HCT116 (cell line): ENCODE measurements around the gene SCNN1B. TPM values are rescaled to one million over a fixed set of nuclear protein-coding genes. Genes with fewer than 3 reads are reported as not detected.

Experiments used
- ATAC-seq: fragments of 200-7000 bp; cut with Tn5 transposase; 2 replicates; pipeline ENCODE4 v1.9.1; 2020; ENCODE audit warnings: mild to moderate bottlenecking, moderate library complexity
- BruUV-seq: library from RNA; stranded (reverse); fragments of 400-500 nt; replicated peaks from 2 replicates; lab custom pipeline; 2021; lab: Mats Ljungman, UMichigan
- CTCF ChIA-PET: fragments of 300-600 bp; sonication (Branson Sonifier 250); formaldehyde crosslinking; loops from one replicate; lab custom pipeline; 2021; ENCODE audit warnings: antibody characterized with exemption; lab: Charles Lee
- POLR2A ChIA-PET: fragments of 300-600, 350-600 bp; sonication (Branson Sonifier 250); formaldehyde crosslinking; loops from one replicate; lab custom pipeline; 2021; ENCODE audit warnings: antibody characterized with exemption; lab: Charles Lee
- RAD21 ChIA-PET, 2 experiments: fragments of 300-600 bp; sonication (Branson Sonifier 250); formaldehyde crosslinking; loops; one replicate each; lab custom pipeline; 2023; ENCODE audit warnings: low total read pairs in 2 of 2; ENCODE audit not compliant: uncharacterized antibody in 2 of 2, unreplicated experiment in 2 of 2, low non-redundant PET in 1 of 2; lab: Charles Lee
- DNase-seq: peaks from one replicate; pipeline ENCODE4 v3.0.0-alpha.2; 2010; ENCODE audit warnings: low read depth, low spot score
- H2AFZ ChIP-seq: fragments of 200-600 bp; shearing (Covaris generic), sonication (generic); 2 replicates; pipeline ENCODE4 v1.6.1; 2017; ENCODE audit warnings: low read depth, mixed run types, mixed read lengths, antibody characterized with exemption, low read length; ENCODE audit not compliant: poor library complexity, severe bottlenecking
- H3K27ac ChIP-seq: 2 replicates; pipeline ENCODE4 v1.5.1; 2012; ENCODE audit warnings: low read depth, low read length
- H3K27me3 ChIP-seq: fragments of 200-600 bp; sonication (generic); 2 replicates; pipeline ENCODE4 v1.6.1; 2016; ENCODE audit warnings: mixed run types, low read length, mixed read lengths; ENCODE audit not compliant: insufficient read depth
- H3K36me3 ChIP-seq, 2 experiments: fragments of 200-500 bp in 1 of 2; fragments of 200-600 bp in 1 of 2; sonication (Bioruptor generic) in 1 of 2; sonication (generic) in 1 of 2; 2 replicates each; pipeline versions ENCODE4 v1.5.1 to v1.6.1; 2014 to 2016; ENCODE audit warnings: low read length in 2 of 2, inconsistent platforms in 1 of 2, mixed read lengths in 1 of 2, mixed run types in 1 of 2; ENCODE audit not compliant: insufficient read depth in 2 of 2, control insufficient read depth in 1 of 2
- H3K4me1 ChIP-seq, 2 experiments: fragments of 200-600 bp in 1 of 2; sonication (generic) in 1 of 2; 2 replicates each; pipeline versions ENCODE4 v1.5.1 to v1.6.1; 2012 to 2017; ENCODE audit warnings: low read length in 2 of 2, inconsistent platforms in 1 of 2, mild to moderate bottlenecking in 1 of 2, mixed read lengths in 1 of 2, mixed run types in 1 of 2, moderate library complexity in 1 of 2; ENCODE audit not compliant: insufficient read depth in 2 of 2, control insufficient read depth in 1 of 2
- H3K4me2 ChIP-seq: fragments of 200-600 bp; sonication (generic); 2 replicates; pipeline ENCODE4 v1.6.1; 2017; ENCODE audit warnings: mixed run types, low read length, mixed read lengths
- H3K4me3 ChIP-seq, 2 experiments: fragments of 200-600 bp in 1 of 2; sonication (generic) in 1 of 2; replicated peaks in 1 of 2; 2 replicates each; pipeline ENCODE4 v1.5.1; 2011 to 2016; ENCODE audit warnings: low read length in 2 of 2, control low read depth in 1 of 2, low read depth in 1 of 2, mild to moderate bottlenecking in 1 of 2, mixed read lengths in 1 of 2, mixed run types in 1 of 2
- H3K79me2 ChIP-seq: fragments of 200-600 bp; sonication (generic); 2 replicates; pipeline ENCODE4 v1.6.1; 2017; ENCODE audit warnings: mild to moderate bottlenecking, mixed run types, low read length, moderate library complexity, mixed read lengths; ENCODE audit not compliant: insufficient read depth
- H3K9ac ChIP-seq: fragments of 200-600 bp; sonication (generic); 2 replicates; pipeline ENCODE4 v1.6.1; 2016; ENCODE audit warnings: low read length, mixed read lengths
- H3K9me2 ChIP-seq: fragments of 200-600 bp; sonication (generic), shearing (Covaris generic); 2 replicates; pipeline ENCODE4 v1.6.1; 2017; ENCODE audit warnings: mixed run types, mild to moderate bottlenecking, moderate library complexity; ENCODE audit not compliant: insufficient read depth
- H3K9me3 ChIP-seq, 2 experiments: fragments of 200-500 bp in 1 of 2; fragments of 200-600 bp in 1 of 2; sonication (Bioruptor generic) in 1 of 2; sonication (generic) in 1 of 2; 2 replicates each; pipeline ENCODE4 v1.6.1; 2014 to 2017; ENCODE audit warnings: low read length in 2 of 2, mixed read lengths in 2 of 2, inconsistent platforms in 1 of 2, low read depth in 1 of 2, mild to moderate bottlenecking in 1 of 2, mixed run types in 1 of 2, moderate library complexity in 1 of 2; ENCODE audit not compliant: control insufficient read depth in 1 of 2, insufficient read depth in 1 of 2
- H4K20me1 ChIP-seq: fragments of 200-600 bp; sonication (generic), shearing (Covaris generic); 2 replicates; pipeline ENCODE4 v1.6.1; 2017; ENCODE audit warnings: mixed run types, mild to moderate bottlenecking, moderate library complexity; ENCODE audit not compliant: insufficient read depth
- CTCF ChIP-seq, 3 experiments: fragments of 200-600 bp in 1 of 3; sonication (generic) in 1 of 3; IDR thresholded peaks in 2 of 3; conservative IDR thresholded peaks in 1 of 3; 2 replicates each; pipeline ENCODE4 v1.5.1; 2012 to 2017; ENCODE audit warnings: low read depth in 2 of 3, low read length in 2 of 3, antibody characterized with exemption in 1 of 3, borderline replicate concordance in 1 of 3, control low read depth in 1 of 3, mild to moderate bottlenecking in 1 of 3, mixed read lengths in 1 of 3, mixed run types in 1 of 3, moderate library complexity in 1 of 3; ENCODE audit not compliant: insufficient read depth in 1 of 3
- EGR1 ChIP-seq: IDR thresholded peaks from 2 replicates; pipeline ENCODE4 v1.6.1; 2012; ENCODE audit warnings: low read depth
- EZH2 ChIP-seq: fragments of 200-600 bp; sonication (generic); IDR thresholded peaks from 2 replicates; pipeline ENCODE4 v1.6.1; 2017; ENCODE audit warnings: antibody characterized with exemption, mixed run types
- EZH2phosphoT487 ChIP-seq: fragments of 200-600 bp; IDR thresholded peaks from 2 replicates; pipeline ENCODE4 v1.6.1; 2018; ENCODE audit warnings: antibody characterized with exemption, borderline replicate concordance
- FOSL1 ChIP-seq: IDR thresholded peaks from 2 replicates; pipeline ENCODE4 v1.6.1; 2012; ENCODE audit warnings: low read depth
- JUND ChIP-seq: IDR thresholded peaks from 2 replicates; pipeline ENCODE4 v1.6.1; 2012
- MAX ChIP-seq: IDR thresholded peaks from 2 replicates; pipeline ENCODE4 v1.6.1; 2012
- POLR2A ChIP-seq: IDR thresholded peaks from 2 replicates; pipeline ENCODE4 v1.7.0; 2011; ENCODE audit warnings: borderline replicate concordance; ENCODE audit not compliant: insufficient read depth, insufficient read length; ENCODE audit errors: extremely low read depth
- POLR2AphosphoS5 ChIP-seq: IDR thresholded peaks from 2 replicates; pipeline ENCODE4 v1.6.1; 2011; ENCODE audit warnings: mild to moderate bottlenecking, low read depth, low read length, moderate library complexity
- RAD21 ChIP-seq: IDR thresholded peaks from 2 replicates; pipeline ENCODE4 v1.6.1; 2012; ENCODE audit warnings: low read depth, mild to moderate bottlenecking
- SIN3A ChIP-seq: IDR thresholded peaks from 2 replicates; pipeline ENCODE4 v1.6.1; 2012; ENCODE audit warnings: low read depth
- SP1 ChIP-seq: IDR thresholded peaks from 2 replicates; pipeline ENCODE4 v1.6.1; 2012; ENCODE audit warnings: low read depth
- SRF ChIP-seq: IDR thresholded peaks from 2 replicates; pipeline ENCODE4 v1.6.1; 2012; ENCODE audit warnings: low read depth
- TCF7L2 ChIP-seq: IDR thresholded peaks from 2 replicates; pipeline ENCODE4 v1.7.0; 2011; ENCODE audit warnings: borderline replicate concordance, inconsistent platforms; ENCODE audit not compliant: insufficient read depth, insufficient read length; ENCODE audit errors: extremely low read depth
- YY1 ChIP-seq: IDR thresholded peaks from 2 replicates; pipeline ENCODE4 v1.6.1; 2011; ENCODE audit warnings: low read length, low read depth, moderate library complexity, mild to moderate bottlenecking; ENCODE audit not compliant: insufficient replicate concordance; ENCODE audit errors: extremely low read depth
- ZFX ChIP-seq: fragments of 450-650 bp; IDR thresholded peaks from 2 replicates; pipeline ENCODE4 v1.6.1; 2017
- intact Hi-C: fragments of 100-400 bp; cut with micrococcal nuclease; formaldehyde crosslinking; loops from 2 replicates; pipeline ENCODE4 v1.10.0; 2022
- total RNA-seq: library from RNA; stranded (reverse); gene quantifications from one replicate; pipeline ENCODE4 v1.2.1, GENCODE V29; 2021; ENCODE audit not compliant: unreplicated experiment

SCNN1B gene
- total RNA-seq, 1 experiment from 2014 or later: 0.37 TPM

- no peak for TF ChIP-seq EZH2phosphoT487
- no peak for TF ChIP-seq ZFX
- no peak for TF ChIP-seq SIN3A
- no peak for TF ChIP-seq FOSL1
- no peak for TF ChIP-seq EGR1
- no peak for TF ChIP-seq MAX
- TF ChIP-seq POLR2A: no peak
Observed at GRCh38 chr16:23293016-23293415, 9.1 kb upstream of the SCNN1B start (continued).

- ChIA-PET RAD21 (no interaction called here), CTCF (no interaction called here), POLR2A (no interaction called here)
- Histone ChIP-seq H3K27ac (no peak overlapping the region), H3K36me3 (no peaks in the 10 kb centered on the region), H3K27me3 (no peaks in the 10 kb centered on the region), H3K9me3 (no peaks in the 10 kb centered on the region), H3K9me2 (no peaks in the 10 kb centered on the region), H3K4me2 (no peak overlapping the region), H3K9ac (no peak overlapping the region), H4K20me1 (no peaks in the 10 kb centered on the region), H3K4me1 (no peaks in the 10 kb centered on the region), H2AFZ (no peak overlapping the region), H3K4me3 (no peak overlapping the region), H3K79me2 (no peaks in the 10 kb centered on the region)
- no peak for DNase-seq
- BruUV-seq: no TSS peak
- TF ChIP-seq ZFX: no peak
- TF ChIP-seq JUND: no peak
- no peak for TF ChIP-seq TCF7L2
- no peak for TF ChIP-seq EZH2
- no peak for TF ChIP-seq RAD21
- TF ChIP-seq CTCF (IDR thresholded peaks at IDR 0.05 in 2 of 3, conservative IDR thresholded peaks at IDR 0.05 in 1 of 3; ENCODE audit: borderline replicate concordance in 1 of 3, insufficient read depth in 1 of 3, low read depth in 2 of 3, low read length in 2 of 3): no peak
- TF ChIP-seq EGR1: no peak
- no peak for TF ChIP-seq YY1
- TF ChIP-seq SRF: no peak
- no peak for TF ChIP-seq POLR2AphosphoS5
- TF ChIP-seq FOSL1: no peak
- no peak for TF ChIP-seq SP1
- intact Hi-C loops: no loop called here
- ATAC-seq: no peak
Observed at GRCh38 chr16:23294260-23294659, 7.8 kb upstream of the SCNN1B start.
